Keratinocyte (primary cell): Measurements from ENCODE around the gene ITGA3.

ENCODE experiments used
- EZH2 ChIP-seq: IDR thresholded peaks from one replicate; pipeline ENCODE4 v1.6.1; 2012; ENCODE audit warnings: inconsistent platforms, mild to moderate bottlenecking, low read length, moderate library complexity
- TF ChIP-seq, protein P1 (sequence below), 3 experiments: IDR thresholded peaks in 1 of 3; conservative IDR thresholded peaks in 1 of 3; optimal IDR thresholded peaks in 1 of 3; 2 replicates in 2 of 3; 3 replicates in 1 of 3; pipeline versions ENCODE3 to v1.5.1; 2011; ENCODE audit warnings: low read length in 3 of 3, mild to moderate bottlenecking in 3 of 3, moderate library complexity in 2 of 3, control low read depth in 1 of 3, inconsistent platforms in 1 of 3; ENCODE audit not compliant: insufficient read depth in 2 of 3; ENCODE audit errors: extremely low read depth in 1 of 3

DNA sequence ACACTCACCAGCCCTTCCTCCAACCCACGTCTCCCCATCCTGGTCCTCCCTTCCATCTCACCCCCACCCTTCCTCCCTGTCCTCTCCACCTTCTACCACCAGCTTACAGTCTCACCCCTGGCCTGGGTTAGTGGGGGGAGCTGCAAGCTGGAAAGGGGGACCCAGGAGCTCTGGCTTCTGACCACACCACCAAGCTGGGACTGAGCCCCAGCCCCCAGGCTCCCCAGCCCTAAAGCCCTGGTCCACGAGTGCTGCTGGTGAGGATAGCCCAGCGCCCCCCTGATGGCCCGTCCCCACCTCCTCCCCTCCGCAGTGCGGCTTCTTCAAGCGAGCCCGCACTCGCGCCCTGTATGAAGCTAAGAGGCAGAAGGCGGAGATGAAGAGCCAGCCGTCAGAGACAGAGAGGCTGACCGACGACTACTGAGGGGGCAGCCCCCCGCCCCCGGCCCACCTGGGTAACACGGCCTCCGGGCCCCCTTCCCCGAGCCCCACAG, 32.0 kb downstream of the ITGA3 start:
- no peak for TF ChIP-seq EZH2
- TF ChIP-seq, protein P1, sequence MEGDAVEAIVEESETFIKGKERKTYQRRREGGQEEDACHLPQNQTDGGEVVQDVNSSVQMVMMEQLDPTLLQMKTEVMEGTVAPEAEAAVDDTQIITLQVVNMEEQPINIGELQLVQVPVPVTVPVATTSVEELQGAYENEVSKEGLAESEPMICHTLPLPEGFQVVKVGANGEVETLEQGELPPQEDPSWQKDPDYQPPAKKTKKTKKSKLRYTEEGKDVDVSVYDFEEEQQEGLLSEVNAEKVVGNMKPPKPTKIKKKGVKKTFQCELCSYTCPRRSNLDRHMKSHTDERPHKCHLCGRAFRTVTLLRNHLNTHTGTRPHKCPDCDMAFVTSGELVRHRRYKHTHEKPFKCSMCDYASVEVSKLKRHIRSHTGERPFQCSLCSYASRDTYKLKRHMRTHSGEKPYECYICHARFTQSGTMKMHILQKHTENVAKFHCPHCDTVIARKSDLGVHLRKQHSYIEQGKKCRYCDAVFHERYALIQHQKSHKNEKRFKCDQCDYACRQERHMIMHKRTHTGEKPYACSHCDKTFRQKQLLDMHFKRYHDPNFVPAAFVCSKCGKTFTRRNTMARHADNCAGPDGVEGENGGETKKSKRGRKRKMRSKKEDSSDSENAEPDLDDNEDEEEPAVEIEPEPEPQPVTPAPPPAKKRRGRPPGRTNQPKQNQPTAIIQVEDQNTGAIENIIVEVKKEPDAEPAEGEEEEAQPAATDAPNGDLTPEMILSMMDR (optimal IDR thresholded peaks at IDR 0.05 in 1 of 3, IDR thresholded peaks at IDR 0.05 in 1 of 3, conservative IDR thresholded peaks at IDR 0.05 in 1 of 3; ENCODE audit: extremely low read depth in 1 of 3, insufficient read depth in 2 of 3, low read length in 3 of 3) = no peak
